Measurements from ENCODE around the gene GTPBP4.

- TF ChIP-seq, protein P1, sequence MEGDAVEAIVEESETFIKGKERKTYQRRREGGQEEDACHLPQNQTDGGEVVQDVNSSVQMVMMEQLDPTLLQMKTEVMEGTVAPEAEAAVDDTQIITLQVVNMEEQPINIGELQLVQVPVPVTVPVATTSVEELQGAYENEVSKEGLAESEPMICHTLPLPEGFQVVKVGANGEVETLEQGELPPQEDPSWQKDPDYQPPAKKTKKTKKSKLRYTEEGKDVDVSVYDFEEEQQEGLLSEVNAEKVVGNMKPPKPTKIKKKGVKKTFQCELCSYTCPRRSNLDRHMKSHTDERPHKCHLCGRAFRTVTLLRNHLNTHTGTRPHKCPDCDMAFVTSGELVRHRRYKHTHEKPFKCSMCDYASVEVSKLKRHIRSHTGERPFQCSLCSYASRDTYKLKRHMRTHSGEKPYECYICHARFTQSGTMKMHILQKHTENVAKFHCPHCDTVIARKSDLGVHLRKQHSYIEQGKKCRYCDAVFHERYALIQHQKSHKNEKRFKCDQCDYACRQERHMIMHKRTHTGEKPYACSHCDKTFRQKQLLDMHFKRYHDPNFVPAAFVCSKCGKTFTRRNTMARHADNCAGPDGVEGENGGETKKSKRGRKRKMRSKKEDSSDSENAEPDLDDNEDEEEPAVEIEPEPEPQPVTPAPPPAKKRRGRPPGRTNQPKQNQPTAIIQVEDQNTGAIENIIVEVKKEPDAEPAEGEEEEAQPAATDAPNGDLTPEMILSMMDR (optimal IDR thresholded peaks at IDR 0.05 in 1 of 3, IDR thresholded peaks at IDR 0.05 in 1 of 3, conservative IDR thresholded peaks at IDR 0.05 in 1 of 3; ENCODE audit: extremely low read depth in 1 of 3, insufficient read depth in 2 of 3, low read length in 3 of 3): no peak
- no peak for TF ChIP-seq EZH2 (IDR thresholded peaks at IDR 0.05; ENCODE audit: low read length)
Observed at GRCh38 chr10:988667-989545, 672 bp downstream of the GTPBP4 start.
